IPS-18a (cell line): ENCODE data around the gene WDFY3.

ENCODE experiments used
- H3K27ac ChIP-seq: one replicate; pipeline ENCODE4 v1.5.1; 2013; ENCODE audit warnings: low read length
- H3K27me3 ChIP-seq: one replicate; pipeline ENCODE4 v1.6.1; 2013; ENCODE audit warnings: mild to moderate bottlenecking, low read length; ENCODE audit not compliant: control insufficient read depth, insufficient read depth
- H3K36me3 ChIP-seq: one replicate; pipeline ENCODE4 v1.6.1; 2013; ENCODE audit warnings: low read depth, low read length; ENCODE audit not compliant: control insufficient read depth
- H3K4me1 ChIP-seq: one replicate; pipeline ENCODE4 v1.6.1; 2013; ENCODE audit warnings: low read depth, low read length; ENCODE audit not compliant: control insufficient read depth
- H3K4me3 ChIP-seq: one replicate; pipeline ENCODE4 v1.5.1; 2013; ENCODE audit warnings: low read length
- H3K9ac ChIP-seq: one replicate; pipeline ENCODE4 v1.6.1; 2013; ENCODE audit warnings: mild to moderate bottlenecking, low read length, moderate library complexity
- H3K9me3 ChIP-seq: one replicate; pipeline ENCODE4 v1.6.1; 2013; ENCODE audit warnings: low read depth, low read length; ENCODE audit not compliant: control insufficient read depth

The WDFY3 gene

GRCh38 chr4:84944947-84945346 is 21.5 kb downstream of the WDFY3 start:
- Histone ChIP-seq H3K4me1 (no peaks in the 10 kb centered on the region), H3K27me3 (no peaks in the 10 kb centered on the region), H3K9ac (no peak overlapping the region), H3K27ac (no peak overlapping the region), H3K9me3 (peaks cover 8% of the 10 kb centered on the region), H3K4me3 (no peak overlapping the region), H3K36me3 (peaks cover 5% of the 10 kb centered on the region)

GRCh38 chr4:84940960-84941359 is 25.5 kb downstream of the WDFY3 start:
- Histone ChIP-seq H3K36me3 (peaks cover 5% of the 10 kb centered on the region), H3K27me3 (no peaks in the 10 kb centered on the region), H3K9me3 (peaks cover 8% of the 10 kb centered on the region), H3K27ac (no peak overlapping the region), H3K4me1 (no peaks in the 10 kb centered on the region), H3K4me3 (no peak overlapping the region), H3K9ac (no peak overlapping the region)

- H3K27me3 ChIP-seq = no peaks in the 10 kb centered on the region
- H3K9me3 ChIP-seq = peaks cover 8% of the 10 kb centered on the region
- no peak overlapping the region for H3K4me3 ChIP-seq
- peaks cover 5% of the 10 kb centered on the region for H3K36me3 ChIP-seq
- H3K4me1 ChIP-seq = no peaks in the 10 kb centered on the region
- no peak overlapping the region for H3K27ac ChIP-seq
- no peak overlapping the region for H3K9ac ChIP-seq
Observed at GRCh38 chr4:84939113-84939512, 27.4 kb downstream of the WDFY3 start.

- Histone ChIP-seq H3K9me3 (peaks cover 8% of the 10 kb centered on the region), H3K27me3 (no peaks in the 10 kb centered on the region), H3K4me3 (no peak overlapping the region), H3K36me3 (peaks cover 5% of the 10 kb centered on the region), H3K4me1 (no peaks in the 10 kb centered on the region), H3K9ac (no peak overlapping the region), H3K27ac (no peak overlapping the region)
Observed at GRCh38 chr4:84938316-84938715, 28.2 kb downstream of the WDFY3 start.

- Histone ChIP-seq H3K36me3 (peaks cover under 1% of the 10 kb centered on the region), H3K27ac (no peak overlapping the region), H3K9me3 (peaks cover 8% of the 10 kb centered on the region), H3K9ac (no peak overlapping the region), H3K27me3 (no peaks in the 10 kb centered on the region), H3K4me1 (no peaks in the 10 kb centered on the region), H3K4me3 (no peak overlapping the region)
Observed at GRCh38 chr4:84937381-84937977, 29.0 kb downstream of the WDFY3 start.

GRCh38 chr4:84936123-84936522 is 30.4 kb downstream of the WDFY3 start:
- H3K9me3 ChIP-seq = peaks cover 2% of the 10 kb centered on the region
- no peak overlapping the region for H3K9ac ChIP-seq
- H3K27me3 ChIP-seq = no peaks in the 10 kb centered on the region
- no peaks in the 10 kb centered on the region for H3K4me1 ChIP-seq
- no peak overlapping the region for H3K4me3 ChIP-seq
- H3K36me3 ChIP-seq = peaks cover 3% of the 10 kb centered on the region
- H3K27ac ChIP-seq = no peak overlapping the region

GRCh38 chr4:84932462-84932861 is 34.0 kb downstream of the WDFY3 start:
- peaks cover 4% of the 10 kb centered on the region for H3K36me3 ChIP-seq
- H3K27me3 ChIP-seq = no peaks in the 10 kb centered on the region
- H3K9ac ChIP-seq = no peak overlapping the region
- no peaks in the 10 kb centered on the region for H3K9me3 ChIP-seq
- H3K4me3 ChIP-seq = no peak overlapping the region
- no peaks in the 10 kb centered on the region for H3K4me1 ChIP-seq
- no peak overlapping the region for H3K27ac ChIP-seq

GRCh38 chr4:84931961-84932360 is 34.5 kb downstream of the WDFY3 start:
- Histone ChIP-seq H3K9me3 (no peaks in the 10 kb centered on the region), H3K27ac (no peak overlapping the region), H3K27me3 (no peaks in the 10 kb centered on the region), H3K36me3 (peaks cover 4% of the 10 kb centered on the region), H3K4me3 (no peak overlapping the region), H3K4me1 (no peaks in the 10 kb centered on the region), H3K9ac (no peak overlapping the region)

- H3K4me3 ChIP-seq = no peak overlapping the region
- H3K9ac ChIP-seq = no peak overlapping the region
- no peak overlapping the region for H3K27ac ChIP-seq
- H3K4me1 ChIP-seq = no peaks in the 10 kb centered on the region
- no peaks in the 10 kb centered on the region for H3K9me3 ChIP-seq
- H3K36me3 ChIP-seq = peaks cover 4% of the 10 kb centered on the region
- no peaks in the 10 kb centered on the region for H3K27me3 ChIP-seq
Observed at GRCh38 chr4:84931274-84931673, 35.2 kb downstream of the WDFY3 start.

- no peak overlapping the region for H3K9ac ChIP-seq
- H3K27ac ChIP-seq = no peak overlapping the region
- H3K4me1 ChIP-seq = no peaks in the 10 kb centered on the region
- no peaks in the 10 kb centered on the region for H3K9me3 ChIP-seq
- H3K4me3 ChIP-seq = no peak overlapping the region
- H3K27me3 ChIP-seq = no peaks in the 10 kb centered on the region
- peaks cover 4% of the 10 kb centered on the region for H3K36me3 ChIP-seq
Observed at GRCh38 chr4:84928089-84928488, 38.4 kb downstream of the WDFY3 start.

- Histone ChIP-seq H3K27me3 (no peaks in the 10 kb centered on the region), H3K4me3 (no peak overlapping the region), H3K9ac (no peak overlapping the region), H3K9me3 (no peaks in the 10 kb centered on the region), H3K27ac (no peak overlapping the region), H3K36me3 (peaks cover 4% of the 10 kb centered on the region), H3K4me1 (peaks cover 3% of the 10 kb centered on the region)
Observed at GRCh38 chr4:84927428-84927827, 39.1 kb downstream of the WDFY3 start.

GRCh38 chr4:84925558-84925957 is 40.9 kb downstream of the WDFY3 start:
- Histone ChIP-seq H3K9ac (no peak overlapping the region), H3K36me3 (no peaks in the 10 kb centered on the region)

More at GRCh38 chr4:84925558-84925957, 40.9 kb downstream of the WDFY3 start:
- H3K4me1 ChIP-seq = peaks cover 3% of the 10 kb centered on the region
- H3K9me3 ChIP-seq = no peaks in the 10 kb centered on the region
- H3K4me3 ChIP-seq = no peak overlapping the region
- no peaks in the 10 kb centered on the region for H3K27me3 ChIP-seq
- H3K27ac ChIP-seq = no peak overlapping the region
